HCT116 (cell line): Measurements from ENCODE around the gene ADORA1.

Source experiments
- CBX3 ChIP-seq: IDR thresholded peaks from 2 replicates; pipeline ENCODE4 v1.6.1; 2012; ENCODE audit warnings: low read depth
- CEBPB ChIP-seq: IDR thresholded peaks from 2 replicates; pipeline ENCODE4 v1.6.1; 2012; ENCODE audit warnings: low read depth
- EZH2phosphoT487 ChIP-seq: fragments of 200-600 bp; IDR thresholded peaks from 2 replicates; pipeline ENCODE4 v1.6.1; 2018; ENCODE audit warnings: antibody characterized with exemption, borderline replicate concordance
- JUND ChIP-seq: IDR thresholded peaks from 2 replicates; pipeline ENCODE4 v1.6.1; 2012
- POLR2A ChIP-seq: IDR thresholded peaks from 2 replicates; pipeline ENCODE4 v1.7.0; 2011; ENCODE audit warnings: borderline replicate concordance; ENCODE audit not compliant: insufficient read depth, insufficient read length; ENCODE audit errors: extremely low read depth
- POLR2AphosphoS5 ChIP-seq: IDR thresholded peaks from 2 replicates; pipeline ENCODE4 v1.6.1; 2011; ENCODE audit warnings: mild to moderate bottlenecking, low read depth, low read length, moderate library complexity
- RAD21 ChIP-seq: IDR thresholded peaks from 2 replicates; pipeline ENCODE4 v1.6.1; 2012; ENCODE audit warnings: low read depth, mild to moderate bottlenecking
- SIN3A ChIP-seq: IDR thresholded peaks from 2 replicates; pipeline ENCODE4 v1.6.1; 2012; ENCODE audit warnings: low read depth
- SP1 ChIP-seq: IDR thresholded peaks from 2 replicates; pipeline ENCODE4 v1.6.1; 2012; ENCODE audit warnings: low read depth
- SRF ChIP-seq: IDR thresholded peaks from 2 replicates; pipeline ENCODE4 v1.6.1; 2012; ENCODE audit warnings: low read depth
- YY1 ChIP-seq: IDR thresholded peaks from 2 replicates; pipeline ENCODE4 v1.6.1; 2011; ENCODE audit warnings: low read length, low read depth, moderate library complexity, mild to moderate bottlenecking; ENCODE audit not compliant: insufficient replicate concordance; ENCODE audit errors: extremely low read depth
- TF ChIP-seq, protein P1 (sequence below), 3 experiments: fragments of 200-600 bp in 1 of 3; sonication (generic) in 1 of 3; IDR thresholded peaks in 2 of 3; conservative IDR thresholded peaks in 1 of 3; 2 replicates each; pipeline ENCODE4 v1.5.1; 2012 to 2017; ENCODE audit warnings: low read depth in 2 of 3, low read length in 2 of 3, antibody characterized with exemption in 1 of 3, borderline replicate concordance in 1 of 3, control low read depth in 1 of 3, mild to moderate bottlenecking in 1 of 3, mixed read lengths in 1 of 3, mixed run types in 1 of 3, moderate library complexity in 1 of 3; ENCODE audit not compliant: insufficient read depth in 1 of 3

DNA sequence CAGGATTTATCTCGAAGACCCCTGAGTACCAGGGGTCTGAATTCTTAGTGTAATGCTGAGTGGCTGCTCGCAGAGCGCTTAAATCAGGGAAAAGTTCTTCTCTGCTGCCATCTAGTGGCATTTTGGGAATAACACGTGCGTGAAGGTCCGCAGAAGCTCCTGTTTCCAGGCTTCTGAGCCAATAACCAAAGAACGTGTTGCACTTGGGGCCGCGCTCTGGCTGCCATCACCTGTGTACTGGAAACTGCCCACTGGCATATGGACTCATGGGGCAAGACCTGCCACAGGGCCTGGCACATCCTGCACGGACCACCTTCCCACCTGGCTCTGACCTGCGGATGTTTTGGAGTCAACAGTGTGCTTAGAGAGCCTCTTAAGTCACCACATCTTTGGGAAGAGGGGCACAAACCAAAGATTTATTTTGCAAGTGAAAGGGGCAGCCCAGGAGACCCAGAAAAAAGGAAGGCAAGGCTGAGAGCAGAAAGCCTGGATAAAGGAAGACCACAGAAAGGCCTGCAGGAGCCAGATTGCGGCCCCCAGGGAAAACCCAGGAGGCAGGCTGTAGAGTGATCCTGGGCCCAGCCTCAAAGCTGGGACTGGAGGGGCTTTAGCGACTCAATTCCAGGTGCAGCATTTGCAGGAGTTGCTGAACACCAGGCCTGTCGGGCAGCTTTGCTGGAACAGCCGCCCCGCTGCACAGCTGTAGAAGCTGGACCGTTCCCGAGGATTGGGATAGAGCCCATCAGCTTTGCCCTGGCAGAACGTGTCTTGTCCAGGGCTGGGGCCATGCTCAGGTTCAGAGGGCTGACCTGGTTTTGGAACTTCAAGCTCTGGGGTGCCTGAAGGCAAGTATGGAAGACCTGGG, 89.0 kb downstream of the ADORA1 start:
- TF ChIP-seq, protein P1, sequence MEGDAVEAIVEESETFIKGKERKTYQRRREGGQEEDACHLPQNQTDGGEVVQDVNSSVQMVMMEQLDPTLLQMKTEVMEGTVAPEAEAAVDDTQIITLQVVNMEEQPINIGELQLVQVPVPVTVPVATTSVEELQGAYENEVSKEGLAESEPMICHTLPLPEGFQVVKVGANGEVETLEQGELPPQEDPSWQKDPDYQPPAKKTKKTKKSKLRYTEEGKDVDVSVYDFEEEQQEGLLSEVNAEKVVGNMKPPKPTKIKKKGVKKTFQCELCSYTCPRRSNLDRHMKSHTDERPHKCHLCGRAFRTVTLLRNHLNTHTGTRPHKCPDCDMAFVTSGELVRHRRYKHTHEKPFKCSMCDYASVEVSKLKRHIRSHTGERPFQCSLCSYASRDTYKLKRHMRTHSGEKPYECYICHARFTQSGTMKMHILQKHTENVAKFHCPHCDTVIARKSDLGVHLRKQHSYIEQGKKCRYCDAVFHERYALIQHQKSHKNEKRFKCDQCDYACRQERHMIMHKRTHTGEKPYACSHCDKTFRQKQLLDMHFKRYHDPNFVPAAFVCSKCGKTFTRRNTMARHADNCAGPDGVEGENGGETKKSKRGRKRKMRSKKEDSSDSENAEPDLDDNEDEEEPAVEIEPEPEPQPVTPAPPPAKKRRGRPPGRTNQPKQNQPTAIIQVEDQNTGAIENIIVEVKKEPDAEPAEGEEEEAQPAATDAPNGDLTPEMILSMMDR (IDR thresholded peaks at IDR 0.05 in 2 of 3, conservative IDR thresholded peaks at IDR 0.05 in 1 of 3; ENCODE audit: borderline replicate concordance in 1 of 3, insufficient read depth in 1 of 3, low read depth in 2 of 3, low read length in 2 of 3): peak; percentile 59 to 94 (median 80)
- no peak for TF ChIP-seq POLR2A
- no peak for TF ChIP-seq SIN3A
- no peak for TF ChIP-seq CEBPB
- TF ChIP-seq YY1: no peak
- TF ChIP-seq JUND: no peak
- peak; percentile 94 for TF ChIP-seq RAD21
- no peak for TF ChIP-seq POLR2AphosphoS5
- TF ChIP-seq EZH2phosphoT487: no peak
- TF ChIP-seq SP1: no peak
- no peak for TF ChIP-seq CBX3
- no peak for TF ChIP-seq SRF
